ENCODE results near the gene HEBP2. TPM values are rescaled to one million over a fixed set of nuclear protein-coding genes. Genes with fewer than 3 reads are reported as not detected.

Gene HEBP2
- total and polyA plus RNA-seq, 2 donors from 2014 or later = 62.6 to 66.5 TPM

DNA sequence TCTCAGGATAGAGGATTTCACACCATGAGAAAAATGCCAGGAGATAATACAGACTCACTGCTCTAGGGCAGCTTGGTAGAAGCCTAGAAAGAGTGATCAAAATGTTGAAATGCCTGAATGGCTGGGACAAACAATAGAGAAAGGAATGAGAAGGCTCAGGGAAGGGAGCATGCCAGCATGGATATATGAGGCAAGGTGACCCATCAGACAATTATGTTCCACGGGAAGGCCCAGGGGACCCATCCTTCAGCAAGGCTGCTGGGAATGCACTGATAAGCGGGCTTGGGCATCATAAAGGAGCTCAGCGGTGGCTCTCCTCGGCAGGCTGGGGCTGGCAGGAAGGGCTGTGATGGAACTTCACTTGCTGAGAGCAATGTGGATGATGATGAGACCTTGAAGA, 12.2 kb downstream of the HEBP2 start:
- H3K36me3 ChIP-seq (ENCODE audit: control insufficient read depth in 2 of 3, insufficient read depth in 3 of 3, low read length in 3 of 3) = peaks cover 8 to 17% (median 16%) of the 10 kb centered on the region in 3 donors
- no peak for DNase-seq
- intact Hi-C loops (cut with DNase I) = no loop called here
- no peaks in the 10 kb centered on the region for H3K4me1 ChIP-seq (ENCODE audit: control insufficient read depth in 2 of 3, insufficient read depth in 2 of 3, low read depth in 1 of 3, low read length in 3 of 3)
- no peak for FAIRE-seq
- no peak overlapping the region for H3K9ac ChIP-seq (ENCODE audit: low read length in 3 of 3)
- no peak overlapping the region for H3K27ac ChIP-seq (ENCODE audit: low read depth in 2 of 2, low read length in 2 of 2)
- TF ChIP-seq, protein P1, sequence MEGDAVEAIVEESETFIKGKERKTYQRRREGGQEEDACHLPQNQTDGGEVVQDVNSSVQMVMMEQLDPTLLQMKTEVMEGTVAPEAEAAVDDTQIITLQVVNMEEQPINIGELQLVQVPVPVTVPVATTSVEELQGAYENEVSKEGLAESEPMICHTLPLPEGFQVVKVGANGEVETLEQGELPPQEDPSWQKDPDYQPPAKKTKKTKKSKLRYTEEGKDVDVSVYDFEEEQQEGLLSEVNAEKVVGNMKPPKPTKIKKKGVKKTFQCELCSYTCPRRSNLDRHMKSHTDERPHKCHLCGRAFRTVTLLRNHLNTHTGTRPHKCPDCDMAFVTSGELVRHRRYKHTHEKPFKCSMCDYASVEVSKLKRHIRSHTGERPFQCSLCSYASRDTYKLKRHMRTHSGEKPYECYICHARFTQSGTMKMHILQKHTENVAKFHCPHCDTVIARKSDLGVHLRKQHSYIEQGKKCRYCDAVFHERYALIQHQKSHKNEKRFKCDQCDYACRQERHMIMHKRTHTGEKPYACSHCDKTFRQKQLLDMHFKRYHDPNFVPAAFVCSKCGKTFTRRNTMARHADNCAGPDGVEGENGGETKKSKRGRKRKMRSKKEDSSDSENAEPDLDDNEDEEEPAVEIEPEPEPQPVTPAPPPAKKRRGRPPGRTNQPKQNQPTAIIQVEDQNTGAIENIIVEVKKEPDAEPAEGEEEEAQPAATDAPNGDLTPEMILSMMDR (IDR thresholded peaks at IDR 0.05; ENCODE audit: borderline replicate concordance, extremely low read depth, insufficient read depth) = no peak
- peaks cover 0 to 4% (median 0%) of the 10 kb centered on the region in 3 donors for H3K9me3 ChIP-seq (ENCODE audit: control insufficient read depth in 2 of 3, insufficient read depth in 1 of 3, low read length in 3 of 3)
- no peak overlapping the region for H3K4me3 ChIP-seq (ENCODE audit: low read length in 3 of 3)
- H3K27me3 ChIP-seq (ENCODE audit: control insufficient read depth, insufficient read depth, low read length) = no peaks in the 10 kb centered on the region

DNA sequence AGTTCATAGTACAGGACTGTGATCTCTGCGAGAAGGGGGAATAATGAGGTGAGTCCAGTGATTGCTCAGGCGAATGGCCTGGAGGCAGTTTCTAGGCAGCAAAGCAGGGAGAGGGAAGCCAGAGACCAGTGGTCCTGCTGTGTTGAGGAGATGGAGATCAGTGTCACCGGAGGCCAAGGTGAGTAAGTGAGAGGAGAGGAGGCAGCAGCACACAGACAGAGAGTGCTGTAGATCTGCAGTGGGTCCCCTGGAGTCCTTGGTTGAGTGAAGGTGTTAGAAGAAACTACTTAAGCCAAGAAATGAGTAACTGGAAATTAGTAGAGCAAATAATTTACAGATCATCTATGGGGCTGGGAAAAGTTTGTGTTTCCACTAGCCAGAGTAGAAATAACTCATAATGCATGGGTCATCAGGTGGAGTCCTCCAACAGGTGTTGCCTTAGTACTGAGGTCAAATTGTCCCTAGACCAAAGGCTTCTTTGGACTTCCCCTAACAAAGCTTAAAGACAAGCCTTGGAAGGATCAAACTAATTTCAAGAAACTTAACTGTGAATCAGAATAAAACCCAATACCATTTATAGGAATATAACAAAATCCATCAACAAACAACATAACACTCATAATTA, 13.6 kb downstream of the HEBP2 start:
- H3K27ac ChIP-seq (ENCODE audit: low read depth in 2 of 2, low read length in 2 of 2) = no peak overlapping the region
- peaks cover 0 to 4% (median 0%) of the 10 kb centered on the region in 3 donors for H3K9me3 ChIP-seq (ENCODE audit: control insufficient read depth in 2 of 3, insufficient read depth in 1 of 3, low read length in 3 of 3)
- H3K9ac ChIP-seq (ENCODE audit: low read length in 3 of 3) = no peak overlapping the region
- TF ChIP-seq, protein P1 (IDR thresholded peaks at IDR 0.05; ENCODE audit: borderline replicate concordance, extremely low read depth, insufficient read depth) = no peak
- peaks cover 0 to 3% (median 0%) of the 10 kb centered on the region in 3 donors for H3K4me1 ChIP-seq (ENCODE audit: control insufficient read depth in 2 of 3, insufficient read depth in 2 of 3, low read depth in 1 of 3, low read length in 3 of 3)
- no peak overlapping the region for H3K4me3 ChIP-seq (ENCODE audit: low read length in 3 of 3)
- intact Hi-C loops (cut with DNase I) = no loop called here
- no peak for DNase-seq
- peaks cover 4 to 9% (median 8%) of the 10 kb centered on the region in 3 donors for H3K36me3 ChIP-seq (ENCODE audit: control insufficient read depth in 2 of 3, insufficient read depth in 3 of 3, low read length in 3 of 3)
- H3K27me3 ChIP-seq (ENCODE audit: control insufficient read depth, insufficient read depth, low read length) = no peaks in the 10 kb centered on the region
- FAIRE-seq = no peak

DNA sequence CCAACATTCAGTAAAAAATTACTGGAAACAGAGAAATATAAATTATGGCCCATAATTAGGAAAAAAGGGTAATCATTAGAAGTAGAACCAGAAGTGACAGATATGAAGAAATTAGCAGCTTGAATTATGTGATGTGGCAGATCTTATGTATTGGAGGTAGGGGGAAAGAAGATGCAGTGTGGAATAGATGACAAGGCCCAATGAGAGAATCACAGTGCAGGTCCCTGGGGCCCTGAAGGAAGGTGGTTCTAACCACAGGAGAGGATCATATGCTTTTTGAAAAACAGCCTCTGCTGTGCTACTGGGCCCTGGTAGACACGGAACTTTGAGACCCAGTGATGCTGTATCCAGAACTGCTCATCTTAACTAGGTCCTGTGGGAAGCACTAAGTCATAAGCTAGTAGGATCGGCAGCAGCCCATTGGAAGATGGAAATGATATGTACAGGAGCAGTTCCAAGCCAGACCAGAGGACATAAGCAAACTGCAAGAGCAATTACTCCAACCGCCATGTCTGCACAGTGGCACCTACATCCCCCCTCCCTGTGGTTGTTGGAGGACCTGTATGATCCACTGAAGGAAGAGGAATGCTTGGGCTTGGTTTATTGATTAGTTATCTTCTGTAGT, 14.2 kb downstream of the HEBP2 start:
- intact Hi-C loops (cut with DNase I) = no loop called here
- TF ChIP-seq, protein P1 (IDR thresholded peaks at IDR 0.05; ENCODE audit: borderline replicate concordance, extremely low read depth, insufficient read depth) = no peak
- DNase-seq (no peak), FAIRE-seq (no peak)
- H3K4me3 ChIP-seq (ENCODE audit: low read length in 3 of 3) = no peak overlapping the region
- H3K27ac ChIP-seq (ENCODE audit: low read depth in 2 of 2, low read length in 2 of 2) = no peak overlapping the region
- H3K4me1 ChIP-seq (ENCODE audit: control insufficient read depth in 2 of 3, insufficient read depth in 2 of 3, low read depth in 1 of 3, low read length in 3 of 3) = peaks cover 0 to 3% (median 0%) of the 10 kb centered on the region in 3 donors
- no peak overlapping the region for H3K9ac ChIP-seq (ENCODE audit: low read length in 3 of 3)
- H3K9me3 ChIP-seq (ENCODE audit: control insufficient read depth in 2 of 3, insufficient read depth in 1 of 3, low read length in 3 of 3) = peaks cover 0 to 4% (median 0%) of the 10 kb centered on the region in 3 donors
- peaks cover 4 to 9% (median 4%) of the 10 kb centered on the region in 3 donors for H3K36me3 ChIP-seq (ENCODE audit: control insufficient read depth in 2 of 3, insufficient read depth in 3 of 3, low read length in 3 of 3)
- H3K27me3 ChIP-seq (ENCODE audit: control insufficient read depth, insufficient read depth, low read length) = no peaks in the 10 kb centered on the region
